WI38 (cell line): Measurements from ENCODE around the gene FBXW7.

Experiments
- H3K4me3 ChIP-seq: 2 replicates; pipeline ENCODE4 v1.5.1; 2011; ENCODE audit warnings: low read depth, mild to moderate bottlenecking, control low read depth, low read length
- TF ChIP-seq, protein P1 (sequence below): IDR thresholded peaks from 2 replicates; pipeline ENCODE4 v1.5.1; 2012; ENCODE audit warnings: low read depth, mild to moderate bottlenecking, control low read depth, low read length

FBXW7 gene

GRCh38 chr4:152327606-152328453 is 208.1 kb downstream of the FBXW7 start:
- no peak overlapping the region for H3K4me3 ChIP-seq

GRCh38 chr4:152325831-152326230 is 210.1 kb downstream of the FBXW7 start:
- TF ChIP-seq, protein P1, sequence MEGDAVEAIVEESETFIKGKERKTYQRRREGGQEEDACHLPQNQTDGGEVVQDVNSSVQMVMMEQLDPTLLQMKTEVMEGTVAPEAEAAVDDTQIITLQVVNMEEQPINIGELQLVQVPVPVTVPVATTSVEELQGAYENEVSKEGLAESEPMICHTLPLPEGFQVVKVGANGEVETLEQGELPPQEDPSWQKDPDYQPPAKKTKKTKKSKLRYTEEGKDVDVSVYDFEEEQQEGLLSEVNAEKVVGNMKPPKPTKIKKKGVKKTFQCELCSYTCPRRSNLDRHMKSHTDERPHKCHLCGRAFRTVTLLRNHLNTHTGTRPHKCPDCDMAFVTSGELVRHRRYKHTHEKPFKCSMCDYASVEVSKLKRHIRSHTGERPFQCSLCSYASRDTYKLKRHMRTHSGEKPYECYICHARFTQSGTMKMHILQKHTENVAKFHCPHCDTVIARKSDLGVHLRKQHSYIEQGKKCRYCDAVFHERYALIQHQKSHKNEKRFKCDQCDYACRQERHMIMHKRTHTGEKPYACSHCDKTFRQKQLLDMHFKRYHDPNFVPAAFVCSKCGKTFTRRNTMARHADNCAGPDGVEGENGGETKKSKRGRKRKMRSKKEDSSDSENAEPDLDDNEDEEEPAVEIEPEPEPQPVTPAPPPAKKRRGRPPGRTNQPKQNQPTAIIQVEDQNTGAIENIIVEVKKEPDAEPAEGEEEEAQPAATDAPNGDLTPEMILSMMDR = no peak
- no peak overlapping the region for H3K4me3 ChIP-seq

More at GRCh38 chr4:152327606-152328453, 208.1 kb downstream of the FBXW7 start:
- TF ChIP-seq, protein P1 = no peak

- H3K4me3 ChIP-seq = no peak overlapping the region
- TF ChIP-seq, protein P1 = no peak
Observed at GRCh38 chr4:152323221-152323620, 212.7 kb downstream of the FBXW7 start.

DNA sequence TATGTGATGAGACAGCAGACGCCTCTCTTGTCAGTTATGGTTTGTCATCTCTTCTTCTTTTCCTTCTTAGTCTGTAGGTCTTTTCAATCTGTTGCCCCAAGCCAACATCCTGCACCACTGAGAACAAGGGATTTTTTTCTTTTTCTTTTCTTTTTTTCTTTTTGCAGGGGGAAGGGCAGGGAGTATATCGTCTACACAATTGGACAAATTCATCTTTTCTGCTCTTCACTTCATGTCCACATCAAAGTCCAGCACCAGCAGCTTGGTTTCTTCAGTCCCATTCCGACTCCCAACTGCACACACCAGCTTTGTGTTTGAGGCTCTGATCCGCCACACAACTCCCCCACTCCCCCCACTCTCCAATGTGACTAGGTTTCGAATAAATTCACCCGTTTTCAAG is 213.2 kb downstream of the FBXW7 start:
- TF ChIP-seq, protein P1 = no peak
- H3K4me3 ChIP-seq = no peak overlapping the region

GRCh38 chr4:152321923-152322322 is 214.0 kb downstream of the FBXW7 start:
- TF ChIP-seq, protein P1 = no peak
- no peak overlapping the region for H3K4me3 ChIP-seq

GRCh38 chr4:152321398-152321797 is 214.5 kb downstream of the FBXW7 start:
- TF ChIP-seq, protein P1 = no peak
- H3K4me3 ChIP-seq = no peak overlapping the region

DNA sequence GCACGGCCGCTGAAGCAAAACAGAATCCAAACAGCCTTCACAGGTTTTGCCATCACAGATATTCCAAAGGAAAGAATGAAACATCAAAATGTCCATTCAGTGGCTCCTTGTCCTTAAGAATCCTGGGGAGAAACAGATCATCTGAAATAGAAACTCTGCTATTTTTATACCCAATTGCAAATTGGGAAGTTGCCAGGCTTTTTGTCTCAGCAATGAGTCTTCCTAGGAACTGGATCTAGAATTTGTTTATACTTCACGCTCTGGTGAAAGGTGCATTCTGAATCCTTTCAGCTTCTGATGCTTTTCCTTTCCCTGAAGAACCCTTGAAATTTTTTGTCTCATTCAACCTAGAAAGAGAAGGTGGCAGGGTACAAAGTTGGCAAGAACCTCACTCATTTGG is 218.9 kb downstream of the FBXW7 start:
- H3K4me3 ChIP-seq = no peak overlapping the region
- TF ChIP-seq, protein P1 = no peak
